Endodermal cell (in vitro differentiated cells): ENCODE data around the gene TFDP3. TPM values are rescaled to one million over a fixed set of nuclear protein-coding genes. Genes with fewer than 3 reads are reported as not detected.

Experiments
- DNase-seq: peaks from one replicate; pipeline ENCODE4 v3.0.0-alpha.2; 2017
- H3K27ac ChIP-seq: 2 replicates; pipeline ENCODE4 v1.5.1; 2013; ENCODE audit warnings: mild to moderate bottlenecking, low read depth, low read length, moderate library complexity
- H3K27me3 ChIP-seq: 2 replicates; pipeline ENCODE4 v1.6.1; 2013; ENCODE audit warnings: mild to moderate bottlenecking, low read length, moderate library complexity; ENCODE audit not compliant: insufficient read depth, control insufficient read depth, poor library complexity, severe bottlenecking
- H3K36me3 ChIP-seq: 2 replicates; pipeline ENCODE4 v1.7.0; 2013; ENCODE audit warnings: mild to moderate bottlenecking, low read length, moderate library complexity; ENCODE audit not compliant: control insufficient read depth, insufficient read depth
- H3K4me1 ChIP-seq: one replicate; pipeline ENCODE4 v1.7.0; 2013; ENCODE audit warnings: low read length; ENCODE audit not compliant: control insufficient read depth, insufficient read depth
- H3K4me3 ChIP-seq: 2 replicates; pipeline ENCODE4 v1.5.1; 2013; ENCODE audit warnings: mild to moderate bottlenecking, low read length, moderate library complexity
- H3K9ac ChIP-seq: 2 replicates; pipeline ENCODE4 v1.6.1; 2013; ENCODE audit warnings: mild to moderate bottlenecking, low read length, moderate library complexity; ENCODE audit not compliant: poor library complexity, severe bottlenecking; ENCODE audit errors: extremely low read depth
- H3K9me3 ChIP-seq: 2 replicates; pipeline ENCODE4 v1.6.1; 2013; ENCODE audit warnings: mild to moderate bottlenecking, low read length, moderate library complexity; ENCODE audit not compliant: control insufficient read depth
- H3K27ac Mint-ChIP-seq: 2 replicates; pipeline ENCODE4 v1.8.0; 2020; ENCODE audit warnings: mixed read lengths
- H3K27me3 Mint-ChIP-seq: 2 replicates; pipeline ENCODE4 v1.8.0; 2021; ENCODE audit warnings: mild to moderate bottlenecking, mixed read lengths; ENCODE audit not compliant: insufficient read depth
- H3K36me3 Mint-ChIP-seq: 2 replicates; pipeline ENCODE4 v1.8.0; 2020; ENCODE audit warnings: low read depth, mixed read lengths
- H3K4me1 Mint-ChIP-seq: 2 replicates; pipeline ENCODE4 v1.8.0; 2020; ENCODE audit warnings: mixed read lengths
- H3K4me3 Mint-ChIP-seq: 2 replicates; pipeline ENCODE4 v1.8.0; 2020; ENCODE audit warnings: mild to moderate bottlenecking, moderate library complexity, mixed read lengths
- H3K9me3 Mint-ChIP-seq: 2 replicates; pipeline ENCODE4 v1.8.0; 2020; ENCODE audit warnings: mild to moderate bottlenecking, mixed read lengths
- WGBS, 2 experiments: methylation state at CpG; one replicate each; pipeline versions ENCODE4 v1.1.5 to v1.1.7; 2013; ENCODE audit warnings: missing lambda C conversion rate in 2 of 2, mixed read lengths in 1 of 2; ENCODE audit not compliant: insufficient coverage in 1 of 2, insufficient read length in 1 of 2; 5-methylcytosine and 5-hydroxymethylcytosine counted together
- total RNA-seq, 2 donors: library from RNA; stranded (reverse); fragmentation: NEBNext Ultra II Directional in 1 of 2; extraction: Animal tissue kit (Norgen Biotek cat#: 25700) in 1 of 2; gene quantifications; 2 replicates in 1 of 2; 3 replicates in 1 of 2; pipeline ENCODE4 v1.2.1, GENCODE V29; 2021
- TF ChIP-seq, protein P1 (sequence below): fragments of 200-600 bp; sonication (generic); conservative IDR thresholded peaks from 2 replicates; pipeline ENCODE4 v1.5.0; 2021; ENCODE audit warnings: antibody characterized with exemption, mild to moderate bottlenecking

Gene TFDP3
- total RNA-seq, 2 donors from 2014 or later, result not detected

DNA sequence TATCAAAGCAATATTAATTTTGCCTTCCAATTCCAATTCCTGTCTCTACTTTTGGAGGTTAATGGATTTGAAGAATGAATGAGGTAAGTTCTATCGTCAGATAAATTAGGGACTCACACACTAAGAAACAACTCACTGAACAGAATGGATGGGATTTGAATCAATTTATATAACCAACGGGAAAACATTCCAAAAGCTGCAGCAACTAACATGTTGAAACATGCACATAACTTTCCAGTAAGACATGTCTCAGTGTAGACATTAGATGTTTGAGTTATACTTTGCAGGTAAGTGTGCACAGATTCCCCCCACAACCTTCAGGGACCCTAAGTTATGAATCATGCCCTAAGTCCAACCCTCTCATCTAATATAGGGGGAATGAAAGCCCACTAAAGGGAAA is 34.3 kb downstream of the TFDP3 start:
- H3K27me3 ChIP-seq, result no peaks in the 10 kb centered on the region
- Mint-ChIP-seq H3K27me3 (no peaks in the 10 kb centered on the region), H3K27ac (no peak overlapping the region), H3K4me3 (no peak overlapping the region), H3K4me1 (no peaks in the 10 kb centered on the region), H3K9me3 (no peaks in the 10 kb centered on the region), H3K36me3 (no peaks in the 10 kb centered on the region)
- no peak overlapping the region for H3K4me3 ChIP-seq
- H3K9me3 ChIP-seq, result no peaks in the 10 kb centered on the region
- H3K9ac ChIP-seq, result no peak overlapping the region
- no peaks in the 10 kb centered on the region for H3K4me1 ChIP-seq
- no peaks in the 10 kb centered on the region for H3K36me3 ChIP-seq
- TF ChIP-seq, protein P1, sequence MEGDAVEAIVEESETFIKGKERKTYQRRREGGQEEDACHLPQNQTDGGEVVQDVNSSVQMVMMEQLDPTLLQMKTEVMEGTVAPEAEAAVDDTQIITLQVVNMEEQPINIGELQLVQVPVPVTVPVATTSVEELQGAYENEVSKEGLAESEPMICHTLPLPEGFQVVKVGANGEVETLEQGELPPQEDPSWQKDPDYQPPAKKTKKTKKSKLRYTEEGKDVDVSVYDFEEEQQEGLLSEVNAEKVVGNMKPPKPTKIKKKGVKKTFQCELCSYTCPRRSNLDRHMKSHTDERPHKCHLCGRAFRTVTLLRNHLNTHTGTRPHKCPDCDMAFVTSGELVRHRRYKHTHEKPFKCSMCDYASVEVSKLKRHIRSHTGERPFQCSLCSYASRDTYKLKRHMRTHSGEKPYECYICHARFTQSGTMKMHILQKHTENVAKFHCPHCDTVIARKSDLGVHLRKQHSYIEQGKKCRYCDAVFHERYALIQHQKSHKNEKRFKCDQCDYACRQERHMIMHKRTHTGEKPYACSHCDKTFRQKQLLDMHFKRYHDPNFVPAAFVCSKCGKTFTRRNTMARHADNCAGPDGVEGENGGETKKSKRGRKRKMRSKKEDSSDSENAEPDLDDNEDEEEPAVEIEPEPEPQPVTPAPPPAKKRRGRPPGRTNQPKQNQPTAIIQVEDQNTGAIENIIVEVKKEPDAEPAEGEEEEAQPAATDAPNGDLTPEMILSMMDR, result no peak
- no peak for DNase-seq
- WGBS, 2 experiments, result no CpG with 5 or more reads among the region's 2 CpGs
- H3K27ac ChIP-seq, result no peak overlapping the region

GRCh38 chrX:133179500-133179899 is 38.7 kb downstream of the TFDP3 start:
- no peaks in the 10 kb centered on the region for H3K9me3 Mint-ChIP-seq
- WGBS, 2 experiments, result no CpG with 5 or more reads among the region's 3 CpGs

GRCh38 chrX:133177202-133177601 is 41.0 kb downstream of the TFDP3 start:
- H3K27ac ChIP-seq, result no peak overlapping the region
- H3K4me3 ChIP-seq, result no peak overlapping the region
- no peak overlapping the region for H3K27ac Mint-ChIP-seq
- no peaks in the 10 kb centered on the region for H3K27me3 Mint-ChIP-seq
- H3K27me3 ChIP-seq, result no peaks in the 10 kb centered on the region
- H3K9me3 Mint-ChIP-seq, result no peaks in the 10 kb centered on the region
- no peaks in the 10 kb centered on the region for H3K4me1 ChIP-seq
- no peak overlapping the region for H3K9ac ChIP-seq
- no peaks in the 10 kb centered on the region for H3K4me1 Mint-ChIP-seq
- H3K9me3 ChIP-seq, result no peaks in the 10 kb centered on the region
- no peaks in the 10 kb centered on the region for H3K36me3 ChIP-seq
- H3K4me3 Mint-ChIP-seq, result no peak overlapping the region
- WGBS, 2 experiments, result 95 to 100% methylated on average over 1 to 2 of the region's 2 CpGs
- H3K36me3 Mint-ChIP-seq, result no peaks in the 10 kb centered on the region
- DNase-seq, result no peak
- TF ChIP-seq, protein P1, result no peak

More at GRCh38 chrX:133179500-133179899, 38.7 kb downstream of the TFDP3 start:
- no peaks in the 10 kb centered on the region for H3K36me3 ChIP-seq
- Mint-ChIP-seq H3K36me3 (no peaks in the 10 kb centered on the region), H3K27ac (no peak overlapping the region), H3K4me3 (no peak overlapping the region), H3K4me1 (no peaks in the 10 kb centered on the region), H3K27me3 (no peaks in the 10 kb centered on the region)
- no peaks in the 10 kb centered on the region for H3K9me3 ChIP-seq
- no peaks in the 10 kb centered on the region for H3K4me1 ChIP-seq
- TF ChIP-seq, protein P1, result peak; percentile 63
- no peak for DNase-seq
- H3K9ac ChIP-seq, result no peak overlapping the region
- H3K4me3 ChIP-seq, result no peak overlapping the region
- no peak overlapping the region for H3K27ac ChIP-seq
- H3K27me3 ChIP-seq, result no peaks in the 10 kb centered on the region
